Fibroblast of mammary gland (primary cell): ENCODE data around the gene OCSTAMP.

ENCODE experiments used
- DNase-seq: peaks from one replicate; pipeline ENCODE4 v3.0.0-alpha.2; 2010; ENCODE audit warnings: low read depth
- H3K4me3 ChIP-seq: 2 replicates; pipeline ENCODE4 v1.5.1; 2011; ENCODE audit warnings: low read depth, mild to moderate bottlenecking, low read length, moderate library complexity; ENCODE audit not compliant: control insufficient read depth
- CTCF ChIP-seq: conservative IDR thresholded peaks from 2 replicates; pipeline ENCODE4 v1.5.1; 2011; ENCODE audit warnings: low read depth, low read length, inconsistent platforms; ENCODE audit not compliant: control insufficient read depth, insufficient read depth

Gene OCSTAMP

GRCh38 chr20:46520976-46521579, 29.4 kb downstream of the OCSTAMP start:
- peak; percentile 78 for TF ChIP-seq CTCF
- H3K4me3 ChIP-seq, result no peak overlapping the region
- peak; percentile 67 for DNase-seq

GRCh38 chr20:46520540-46520939, 29.9 kb downstream of the OCSTAMP start:
- H3K4me3 ChIP-seq, result no peak overlapping the region
- DNase-seq, result no peak
- no peak for TF ChIP-seq CTCF

- H3K4me3 ChIP-seq, result no peak overlapping the region
- no peak for DNase-seq
- TF ChIP-seq CTCF, result no peak
Observed at GRCh38 chr20:46519471-46520068, 30.9 kb downstream of the OCSTAMP start.

DNA sequence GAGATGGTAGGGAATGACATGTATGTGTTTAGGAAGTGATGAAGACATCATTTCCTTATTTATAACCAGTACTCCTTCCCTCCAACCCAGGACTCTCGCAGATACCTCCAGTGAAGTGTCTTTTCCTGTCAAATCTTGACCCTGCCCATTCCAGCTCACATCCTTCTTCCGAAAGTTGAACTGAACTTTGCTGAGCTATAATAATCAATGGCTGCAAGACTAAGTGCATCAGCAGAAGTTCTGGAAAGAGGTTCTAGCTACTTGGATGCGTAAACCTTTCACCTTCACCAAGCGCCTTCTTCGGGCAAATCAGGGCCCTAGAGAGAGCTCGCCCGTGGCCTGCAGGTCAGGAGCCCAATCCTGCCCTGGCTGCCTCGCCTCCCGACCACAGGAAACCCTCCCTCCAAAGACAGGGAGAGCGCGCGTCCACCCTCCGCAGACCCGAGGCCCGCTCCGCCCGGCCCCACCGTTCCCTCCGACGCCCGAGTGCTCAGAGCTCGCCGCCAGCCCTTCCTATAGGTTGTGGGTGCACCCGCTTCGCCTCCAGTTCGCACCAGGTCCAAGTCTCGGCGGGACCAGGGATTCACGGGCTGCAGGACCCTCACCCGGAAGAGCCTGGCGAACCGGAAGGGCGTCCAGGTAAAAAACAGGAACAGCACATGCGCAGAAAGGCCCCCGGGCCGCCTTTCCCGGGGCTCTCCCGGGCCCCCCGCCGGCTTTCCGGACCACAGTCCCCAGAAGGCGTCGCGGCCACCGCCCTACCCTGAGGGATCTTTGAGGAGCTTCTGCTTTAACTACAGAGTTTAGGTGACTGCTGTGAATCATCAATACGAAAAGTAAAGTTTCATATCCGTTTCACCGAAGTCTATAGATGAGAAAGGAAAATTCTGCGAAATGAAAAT, 37.3 kb downstream of the OCSTAMP start, which contains the start of gene ZNF334:
ZNF334 (minus strand) TSS at position 617 of the 902 bp plus-strand sequence. CDS start 1,457 bp downstream, outside the sequence.
- no peak for TF ChIP-seq CTCF
- H3K4me3 ChIP-seq, result peak within 1 kb of the TSS; percentile 76
- DNase-seq, result peak; percentile 34

DNA sequence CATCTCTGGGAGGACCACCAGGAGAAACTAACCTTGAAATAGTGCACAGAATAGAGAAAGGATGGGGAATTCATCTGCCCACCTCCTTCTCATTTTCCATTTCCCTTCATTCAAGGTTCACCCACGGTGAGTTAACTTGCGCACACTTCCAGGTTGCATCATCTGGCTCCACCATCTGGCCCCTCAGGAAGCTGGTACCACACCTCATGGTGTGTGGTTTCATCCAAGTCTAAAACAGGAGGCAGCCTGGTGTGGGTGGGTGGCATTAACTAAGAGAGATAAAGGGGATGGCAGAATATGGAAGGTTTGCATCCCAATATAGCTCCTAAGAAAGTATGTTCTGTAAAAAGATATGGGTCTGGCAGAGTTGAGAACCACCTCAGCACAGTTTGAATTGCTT, 40.9 kb downstream of the OCSTAMP start:
- H3K4me3 ChIP-seq, result no peak overlapping the region
- DNase-seq, result no peak
- TF ChIP-seq CTCF, result no peak

DNA sequence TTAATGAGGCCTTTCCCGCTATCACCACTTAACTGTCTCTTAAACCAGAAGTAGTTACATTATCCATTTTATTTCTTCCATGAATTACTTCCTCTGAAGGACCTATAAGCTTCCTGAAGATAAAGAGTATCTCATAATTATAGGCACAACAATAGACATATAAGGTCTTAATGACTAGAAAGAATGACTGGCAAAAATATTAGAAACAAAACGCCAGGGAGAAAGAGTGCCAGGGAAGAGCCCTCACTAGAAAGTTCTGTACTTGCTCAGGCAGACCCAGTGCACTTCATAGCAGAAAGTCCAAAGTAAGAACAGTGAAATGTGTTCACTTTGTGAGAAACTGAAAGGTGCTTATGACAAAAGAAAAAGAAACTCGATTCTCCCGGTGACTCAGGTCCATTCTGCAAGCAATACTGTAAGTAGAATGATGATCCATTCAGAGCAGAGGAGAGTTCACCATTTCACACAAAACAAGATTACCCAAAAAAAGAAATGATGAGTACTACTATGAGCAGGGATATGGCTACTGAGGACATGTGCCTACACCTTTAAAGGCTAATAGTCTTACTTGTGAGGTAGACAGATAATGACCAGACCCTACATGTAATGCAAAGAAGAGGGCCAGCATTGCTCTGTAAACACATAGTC, 42.6 kb downstream of the OCSTAMP start:
- TF ChIP-seq CTCF, result no peak
- no peak overlapping the region for H3K4me3 ChIP-seq
- no peak for DNase-seq
